Measurements from ENCODE around the gene LINGO1. TPM values are rescaled to one million over a fixed set of nuclear protein-coding genes. Genes with fewer than 3 reads are reported as not detected.
A peak's percentile ranks its signal among the peaks of the same experiment; 100 is the strongest.

LINGO1 gene
- total and polyA plus RNA-seq, 9 of the 15 experiments (the other 6 are each of a cell fraction or from before 2014, with no cell fraction given): 0.07 to 15.3 (median 2.1) TPM

DNA sequence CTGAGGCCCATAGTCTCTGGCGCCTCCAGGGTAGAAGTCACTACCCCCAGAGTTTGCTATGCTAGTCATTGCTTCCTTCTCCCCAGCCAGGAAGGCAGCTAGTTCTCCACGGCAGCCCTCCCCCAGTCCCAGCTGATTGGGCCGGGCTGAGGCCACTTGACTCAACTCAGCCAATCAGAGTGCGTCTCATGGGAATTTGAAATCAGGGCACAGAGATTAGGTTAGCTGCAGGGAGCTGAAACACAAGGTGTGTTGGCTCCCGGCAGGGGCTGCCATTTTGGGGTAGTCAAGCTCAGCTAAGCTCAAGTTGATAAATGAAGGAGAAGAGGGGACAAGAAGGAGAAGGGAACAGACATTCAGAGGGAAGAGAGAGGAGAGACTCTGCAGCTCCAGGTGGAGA, 32.8 kb downstream of the LINGO1 start (continued):
- TF ChIP-seq COPS2 (conservative IDR thresholded peaks at IDR 0.05) (no peak), FOXA1 (IDR thresholded peaks at IDR 0.05; ENCODE audit: borderline replicate concordance) (no peak), GATA2 (CRISPR knock-in tag; IDR thresholded peaks at IDR 0.05) (no peak), GTF2F1 (IDR thresholded peaks at IDR 0.05; ENCODE audit: low read depth, low read length) (no peak), ASH1L (IDR thresholded peaks at IDR 0.05; ENCODE audit: borderline replicate concordance, low read depth, partially characterized antibody) (peak; percentile 80), THRAP3 (IDR thresholded peaks at IDR 0.05; ENCODE audit: borderline replicate concordance) (no peak), PRMT5 (CRISPR knock-in tag; IDR thresholded peaks at IDR 0.05) (no peak), PCBP2 (IDR thresholded peaks at IDR 0.05; ENCODE audit: low read depth, low read length, poor library complexity, severe bottlenecking) (no peak), ZNF830 (CRISPR knock-in tag; IDR thresholded peaks at IDR 0.05) (no peak), SAFB (IDR thresholded peaks at IDR 0.05; ENCODE audit: borderline replicate concordance, low read depth, low read length) (no peak), ZBTB17 (CRISPR knock-in tag; IDR thresholded peaks at IDR 0.05) (no peak), ERF (CRISPR knock-in tag; IDR thresholded peaks at IDR 0.05) (no peak), RBBP5 (IDR thresholded peaks at IDR 0.05; ENCODE audit: borderline replicate concordance, insufficient read depth, low read length, poor library complexity, severe bottlenecking) (no peak), ZNF79 (CRISPR knock-in tag; IDR thresholded peaks at IDR 0.05; ENCODE audit: low read depth) (no peak), NCOR1 (IDR thresholded peaks at IDR 0.05) (no peak)
- TF ChIP-seq, protein P1, sequence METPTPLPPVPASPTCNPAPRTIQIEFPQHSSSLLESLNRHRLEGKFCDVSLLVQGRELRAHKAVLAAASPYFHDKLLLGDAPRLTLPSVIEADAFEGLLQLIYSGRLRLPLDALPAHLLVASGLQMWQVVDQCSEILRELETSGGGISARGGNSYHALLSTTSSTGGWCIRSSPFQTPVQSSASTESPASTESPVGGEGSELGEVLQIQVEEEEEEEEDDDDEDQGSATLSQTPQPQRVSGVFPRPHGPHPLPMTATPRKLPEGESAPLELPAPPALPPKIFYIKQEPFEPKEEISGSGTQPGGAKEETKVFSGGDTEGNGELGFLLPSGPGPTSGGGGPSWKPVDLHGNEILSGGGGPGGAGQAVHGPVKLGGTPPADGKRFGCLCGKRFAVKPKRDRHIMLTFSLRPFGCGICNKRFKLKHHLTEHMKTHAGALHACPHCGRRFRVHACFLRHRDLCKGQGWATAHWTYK (CRISPR knock-in tag; IDR thresholded peaks at IDR 0.05): no peak
- TF ChIP-seq, protein P2, sequence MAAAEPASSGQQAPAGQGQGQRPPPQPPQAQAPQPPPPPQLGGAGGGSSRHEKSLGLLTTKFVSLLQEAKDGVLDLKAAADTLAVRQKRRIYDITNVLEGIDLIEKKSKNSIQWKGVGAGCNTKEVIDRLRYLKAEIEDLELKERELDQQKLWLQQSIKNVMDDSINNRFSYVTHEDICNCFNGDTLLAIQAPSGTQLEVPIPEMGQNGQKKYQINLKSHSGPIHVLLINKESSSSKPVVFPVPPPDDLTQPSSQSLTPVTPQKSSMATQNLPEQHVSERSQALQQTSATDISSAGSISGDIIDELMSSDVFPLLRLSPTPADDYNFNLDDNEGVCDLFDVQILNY (CRISPR knock-in tag; IDR thresholded peaks at IDR 0.05): no peak
- TF ChIP-seq, protein P3, sequence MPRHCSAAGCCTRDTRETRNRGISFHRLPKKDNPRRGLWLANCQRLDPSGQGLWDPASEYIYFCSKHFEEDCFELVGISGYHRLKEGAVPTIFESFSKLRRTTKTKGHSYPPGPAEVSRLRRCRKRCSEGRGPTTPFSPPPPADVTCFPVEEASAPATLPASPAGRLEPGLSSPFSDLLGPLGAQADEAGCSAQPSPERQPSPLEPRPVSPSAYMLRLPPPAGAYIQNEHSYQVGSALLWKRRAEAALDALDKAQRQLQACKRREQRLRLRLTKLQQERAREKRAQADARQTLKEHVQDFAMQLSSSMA (CRISPR knock-in tag; IDR thresholded peaks at IDR 0.05): no peak
- TF ChIP-seq, protein P4, sequence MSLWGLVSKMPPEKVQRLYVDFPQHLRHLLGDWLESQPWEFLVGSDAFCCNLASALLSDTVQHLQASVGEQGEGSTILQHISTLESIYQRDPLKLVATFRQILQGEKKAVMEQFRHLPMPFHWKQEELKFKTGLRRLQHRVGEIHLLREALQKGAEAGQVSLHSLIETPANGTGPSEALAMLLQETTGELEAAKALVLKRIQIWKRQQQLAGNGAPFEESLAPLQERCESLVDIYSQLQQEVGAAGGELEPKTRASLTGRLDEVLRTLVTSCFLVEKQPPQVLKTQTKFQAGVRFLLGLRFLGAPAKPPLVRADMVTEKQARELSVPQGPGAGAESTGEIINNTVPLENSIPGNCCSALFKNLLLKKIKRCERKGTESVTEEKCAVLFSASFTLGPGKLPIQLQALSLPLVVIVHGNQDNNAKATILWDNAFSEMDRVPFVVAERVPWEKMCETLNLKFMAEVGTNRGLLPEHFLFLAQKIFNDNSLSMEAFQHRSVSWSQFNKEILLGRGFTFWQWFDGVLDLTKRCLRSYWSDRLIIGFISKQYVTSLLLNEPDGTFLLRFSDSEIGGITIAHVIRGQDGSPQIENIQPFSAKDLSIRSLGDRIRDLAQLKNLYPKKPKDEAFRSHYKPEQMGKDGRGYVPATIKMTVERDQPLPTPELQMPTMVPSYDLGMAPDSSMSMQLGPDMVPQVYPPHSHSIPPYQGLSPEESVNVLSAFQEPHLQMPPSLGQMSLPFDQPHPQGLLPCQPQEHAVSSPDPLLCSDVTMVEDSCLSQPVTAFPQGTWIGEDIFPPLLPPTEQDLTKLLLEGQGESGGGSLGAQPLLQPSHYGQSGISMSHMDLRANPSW (CRISPR knock-in tag; IDR thresholded peaks at IDR 0.05): no peak
- TF ChIP-seq, protein P5, sequence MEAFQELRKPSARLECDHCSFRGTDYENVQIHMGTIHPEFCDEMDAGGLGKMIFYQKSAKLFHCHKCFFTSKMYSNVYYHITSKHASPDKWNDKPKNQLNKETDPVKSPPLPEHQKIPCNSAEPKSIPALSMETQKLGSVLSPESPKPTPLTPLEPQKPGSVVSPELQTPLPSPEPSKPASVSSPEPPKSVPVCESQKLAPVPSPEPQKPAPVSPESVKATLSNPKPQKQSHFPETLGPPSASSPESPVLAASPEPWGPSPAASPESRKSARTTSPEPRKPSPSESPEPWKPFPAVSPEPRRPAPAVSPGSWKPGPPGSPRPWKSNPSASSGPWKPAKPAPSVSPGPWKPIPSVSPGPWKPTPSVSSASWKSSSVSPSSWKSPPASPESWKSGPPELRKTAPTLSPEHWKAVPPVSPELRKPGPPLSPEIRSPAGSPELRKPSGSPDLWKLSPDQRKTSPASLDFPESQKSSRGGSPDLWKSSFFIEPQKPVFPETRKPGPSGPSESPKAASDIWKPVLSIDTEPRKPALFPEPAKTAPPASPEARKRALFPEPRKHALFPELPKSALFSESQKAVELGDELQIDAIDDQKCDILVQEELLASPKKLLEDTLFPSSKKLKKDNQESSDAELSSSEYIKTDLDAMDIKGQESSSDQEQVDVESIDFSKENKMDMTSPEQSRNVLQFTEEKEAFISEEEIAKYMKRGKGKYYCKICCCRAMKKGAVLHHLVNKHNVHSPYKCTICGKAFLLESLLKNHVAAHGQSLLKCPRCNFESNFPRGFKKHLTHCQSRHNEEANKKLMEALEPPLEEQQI (IDR thresholded peaks at IDR 0.05): no peak
